ENCODE measurements around the gene ERVH48-1. TPM values are rescaled to one million over a fixed set of nuclear protein-coding genes. Genes with fewer than 3 reads are reported as not detected.
A peak's percentile ranks its signal among the peaks of the same experiment; 100 is the strongest.
"Not testable (repeated sequence)": the region's sequence is repeated elsewhere in the genome, so short reads cannot be mapped to it uniquely, and the experiment has no call there.

ERVH48-1 gene
- total RNA-seq, 8 experiments from 2014 or later, result 0.25 to 2.6 (median 0.72) TPM

- Histone ChIP-seq H3K27ac (no peak overlapping the region), H3K4me1 (replicated peaks in 1 of 2) (no peaks in the 10 kb centered on the region), H3K4me3 (no peak overlapping the region)
- peak in 3 of 8 experiments; percentile 27 to 59 (median 39) for ATAC-seq (replicated peaks in 6 of 8)
- in situ Hi-C loops (cut with MboI; ENCODE audit: low pct_unique_long_range_greater_than_20kb in 2 of 9, low sequenced_read_pairs in 9 of 9, unreplicated experiment in 9 of 9), result no loop called here
- WGBS, 10 experiments, result 0 to 100% (median 47%) methylated on average over 1 to 3 of the region's 3 CpGs; no CpG with 5 or more reads in 1 of the 10 experiments
These were observed 34.3 kb upstream of the ERVH48-1 start for GRCh38 chr21:42959728-42960127.

GRCh38 chr21:42958122-42958521 lies 32.7 kb upstream of the ERVH48-1 start:
- H3K27ac ChIP-seq; H3K4me3 ChIP-seq; H3K4me1 ChIP-seq (replicated peaks in 1 of 2); ATAC-seq (replicated peaks in 6 of 8); in situ Hi-C loops (cut with MboI; ENCODE audit: low pct_unique_long_range_greater_than_20kb in 2 of 9, low sequenced_read_pairs in 9 of 9, unreplicated experiment in 9 of 9): not testable (repeated sequence)
- 51 to 88% (median 80%) methylated on average over 1 to 6 of the region's 6 CpGs; no CpG with 5 or more reads in 5 of the 10 experiments for WGBS, 10 experiments

- WGBS, 10 experiments, result 58 to 85% (median 76%) methylated on average over 3 to 12 of the region's 13 CpGs
- in situ Hi-C loops (cut with MboI; ENCODE audit: low pct_unique_long_range_greater_than_20kb in 2 of 9, low sequenced_read_pairs in 9 of 9, unreplicated experiment in 9 of 9), result no loop called here
- ATAC-seq (replicated peaks in 6 of 8), result peak in 3 of 8 experiments; percentile 19 to 40 (median 36)
- no peak overlapping the region for H3K27ac ChIP-seq
- no peak overlapping the region for H3K4me3 ChIP-seq
- H3K4me1 ChIP-seq (replicated peaks in 1 of 2), result no peaks in the 10 kb centered on the region
These were observed 31.6 kb upstream of the ERVH48-1 start for GRCh38 chr21:42956824-42957630.

- in situ Hi-C loops (cut with MboI; ENCODE audit: low pct_unique_long_range_greater_than_20kb in 2 of 9, low sequenced_read_pairs in 9 of 9, unreplicated experiment in 9 of 9); H3K4me3 ChIP-seq: not testable (repeated sequence)
- 73 to 98% (median 82%) methylated on average over 1 to 9 of the region's 9 CpGs; no CpG with 5 or more reads in 1 of the 10 experiments for WGBS, 10 experiments
These were observed 25.8 kb upstream of the ERVH48-1 start for GRCh38 chr21:42951193-42951592.

GRCh38 chr21:42949094-42949755 lies 23.8 kb upstream of the ERVH48-1 start:
- H3K4me1 ChIP-seq (replicated peaks in 1 of 2); in situ Hi-C loops (cut with MboI; ENCODE audit: low pct_unique_long_range_greater_than_20kb in 2 of 9, low sequenced_read_pairs in 9 of 9, unreplicated experiment in 9 of 9); H3K4me3 ChIP-seq; ATAC-seq (replicated peaks in 6 of 8); H3K27ac ChIP-seq: not testable (repeated sequence)
- 25 to 100% (median 82%) methylated on average over 1 to 7 of the region's 13 CpGs; no CpG with 5 or more reads in 1 of the 10 experiments for WGBS, 10 experiments

More at GRCh38 chr21:42951193-42951592, 25.8 kb upstream of the ERVH48-1 start:
- H3K27ac ChIP-seq; ATAC-seq (replicated peaks in 6 of 8); H3K4me1 ChIP-seq (replicated peaks in 1 of 2): not testable (repeated sequence)

GRCh38 chr21:42942244-42942643 lies 16.8 kb upstream of the ERVH48-1 start:
- in situ Hi-C loops (cut with MboI; ENCODE audit: low pct_unique_long_range_greater_than_20kb in 2 of 9, low sequenced_read_pairs in 9 of 9, unreplicated experiment in 9 of 9), result no loop called here
- no peak overlapping the region for H3K4me3 ChIP-seq
- H3K27ac ChIP-seq, result no peak overlapping the region
- WGBS, 10 experiments, result 58 to 97% (median 80%) methylated on average over 1 to 6 of the region's 6 CpGs
- no peak for ATAC-seq (replicated peaks in 6 of 8)
- H3K4me1 ChIP-seq (replicated peaks in 1 of 2), result no peaks in the 10 kb centered on the region

GRCh38 chr21:42941696-42942085 lies 16.3 kb upstream of the ERVH48-1 start:
- WGBS, 10 experiments, result 88 to 100% (median 93%) methylated on average over 1 to 6 of the region's 6 CpGs; no CpG with 5 or more reads in 3 of the 10 experiments

GRCh38 chr21:42939582-42940413 lies 14.4 kb upstream of the ERVH48-1 start:
- no peak overlapping the region for H3K27ac ChIP-seq
- no peak overlapping the region for H3K4me3 ChIP-seq
- no peaks in the 10 kb centered on the region for H3K4me1 ChIP-seq (replicated peaks in 1 of 2)
- 4 to 92% (median 76%) methylated on average over 1 to 15 of the region's 16 CpGs for WGBS, 10 experiments
- in situ Hi-C loops (cut with MboI; ENCODE audit: low pct_unique_long_range_greater_than_20kb in 2 of 9, low sequenced_read_pairs in 9 of 9, unreplicated experiment in 9 of 9), result no loop called here
- peak in 3 of 8 experiments; percentile 91 to 100 (median 99) for ATAC-seq (replicated peaks in 6 of 8)

More at GRCh38 chr21:42941696-42942085, 16.3 kb upstream of the ERVH48-1 start:
- in situ Hi-C loops (cut with MboI; ENCODE audit: low pct_unique_long_range_greater_than_20kb in 2 of 9, low sequenced_read_pairs in 9 of 9, unreplicated experiment in 9 of 9), result no loop called here
- no peaks in the 10 kb centered on the region for H3K4me1 ChIP-seq (replicated peaks in 1 of 2)
- no peak overlapping the region for H3K27ac ChIP-seq
- H3K4me3 ChIP-seq, result no peak overlapping the region
- no peak for ATAC-seq (replicated peaks in 6 of 8)

GRCh38 chr21:42938606-42938995 lies 13.2 kb upstream of the ERVH48-1 start:
- in situ Hi-C loops (cut with MboI; ENCODE audit: low pct_unique_long_range_greater_than_20kb in 2 of 9, low sequenced_read_pairs in 9 of 9, unreplicated experiment in 9 of 9); H3K27ac ChIP-seq; H3K4me1 ChIP-seq (replicated peaks in 1 of 2); H3K4me3 ChIP-seq; ATAC-seq (replicated peaks in 6 of 8): not testable (repeated sequence)
- WGBS, 10 experiments, result 71 to 100% (median 100%) methylated on average over 1 to 6 of the region's 6 CpGs; no CpG with 5 or more reads in 3 of the 10 experiments

- no peak overlapping the region for H3K4me3 ChIP-seq
- no peak for ATAC-seq (replicated peaks in 6 of 8)
- 48 to 100% (median 85%) methylated on average over 2 to 14 of the region's 21 CpGs for WGBS, 10 experiments
- no peaks in the 10 kb centered on the region for H3K4me1 ChIP-seq (replicated peaks in 1 of 2)
- in situ Hi-C loops (cut with MboI; ENCODE audit: low pct_unique_long_range_greater_than_20kb in 2 of 9, low sequenced_read_pairs in 9 of 9, unreplicated experiment in 9 of 9), result no loop called here
- no peak overlapping the region for H3K27ac ChIP-seq
These were observed 12.7 kb upstream of the ERVH48-1 start for GRCh38 chr21:42937960-42938605.

GRCh38 chr21:42937034-42937940 lies 11.9 kb upstream of the ERVH48-1 start:
- 75 to 100% (median 80%) methylated on average over 1 to 4 of the region's 16 CpGs; no CpG with 5 or more reads in 7 of the 10 experiments for WGBS, 10 experiments
- H3K4me3 ChIP-seq; H3K4me1 ChIP-seq (replicated peaks in 1 of 2); in situ Hi-C loops (cut with MboI; ENCODE audit: low pct_unique_long_range_greater_than_20kb in 2 of 9, low sequenced_read_pairs in 9 of 9, unreplicated experiment in 9 of 9); H3K27ac ChIP-seq; ATAC-seq (replicated peaks in 6 of 8): not testable (repeated sequence)

All from motor neuron (in vitro differentiated cells).